GM12874 (cell line): ENCODE measurements around the gene ZNF862.

Experiments used
- CTCF ChIP-seq: IDR thresholded peaks from 2 replicates; pipeline ENCODE4 v1.5.1; 2011; ENCODE audit warnings: low read depth, mild to moderate bottlenecking, control low read depth, low read length, moderate library complexity; ENCODE audit not compliant: insufficient read depth

The ZNF862 gene

DNA sequence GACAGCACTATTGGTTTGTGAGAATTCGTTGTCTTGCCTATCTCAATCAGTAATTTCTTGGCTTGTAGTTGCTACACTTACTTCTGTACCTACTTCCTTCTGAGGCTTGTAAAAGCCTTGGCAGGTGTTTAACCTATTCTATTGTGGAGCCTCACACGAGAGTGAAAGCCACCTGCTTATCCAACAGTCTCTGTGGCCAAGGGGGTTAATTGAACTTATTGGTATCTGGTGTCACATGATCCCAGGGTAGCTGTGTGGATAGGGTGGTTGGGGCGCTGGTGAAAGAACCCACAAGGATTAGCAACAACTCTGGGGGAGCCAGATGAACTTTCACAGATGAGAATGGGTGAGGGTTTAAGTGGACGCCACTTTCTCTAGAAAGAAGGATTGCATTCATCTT, 21.7 kb downstream of the ZNF862 start:
- TF ChIP-seq CTCF: no peak

GRCh38 chr7:149860821-149861727, 22.9 kb downstream of the ZNF862 start:
- TF ChIP-seq CTCF: peak; percentile 50

GRCh38 chr7:149861728-149862045, 23.5 kb downstream of the ZNF862 start:
- TF ChIP-seq CTCF: no peak

GRCh38 chr7:149862156-149862555, 24.0 kb downstream of the ZNF862 start:
- no peak for TF ChIP-seq CTCF

GRCh38 chr7:149863500-149863899, 25.3 kb downstream of the ZNF862 start:
- TF ChIP-seq CTCF: no peak

DNA sequence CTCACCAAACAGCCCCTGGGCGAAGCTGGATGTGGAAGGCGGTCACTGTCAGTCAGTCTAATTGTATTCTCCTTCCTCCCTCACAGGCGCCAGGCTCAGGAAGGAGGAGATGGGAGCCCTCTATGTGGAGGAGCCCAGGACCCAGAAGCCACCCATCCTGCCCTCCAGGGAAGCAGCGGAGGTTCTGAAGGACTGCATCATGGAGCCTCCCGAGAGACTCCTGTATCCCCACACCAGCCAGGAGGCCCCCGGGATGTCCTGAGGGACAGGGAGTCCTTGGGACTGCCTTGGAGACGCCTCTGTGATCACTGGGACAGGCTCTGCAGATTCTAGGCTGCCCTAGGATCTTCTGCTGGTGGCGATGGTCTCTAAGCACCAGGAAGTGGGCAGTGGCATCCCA, 25.8 kb downstream of the ZNF862 start:
- no peak for TF ChIP-seq CTCF

DNA sequence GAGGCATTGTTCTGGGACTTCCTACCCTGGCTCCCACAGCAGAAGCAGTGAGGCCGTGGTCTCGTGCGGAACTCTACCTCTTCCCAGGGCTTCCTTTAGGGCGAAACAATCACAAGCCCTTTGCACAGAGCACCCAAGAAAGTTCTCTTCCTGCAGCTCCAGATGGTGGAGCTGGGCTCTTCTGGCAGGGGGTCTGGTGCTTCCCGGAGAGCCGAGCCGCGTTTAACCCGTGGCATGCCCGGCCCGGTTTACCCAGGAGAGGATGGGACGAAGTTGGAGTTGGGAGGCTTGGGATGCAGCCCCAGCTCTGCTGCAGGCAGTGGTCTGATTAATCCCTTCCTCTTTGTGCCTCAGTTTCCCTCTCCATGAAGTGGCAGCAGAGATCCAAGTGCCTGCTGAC, 26.6 kb downstream of the ZNF862 start:
- no peak for TF ChIP-seq CTCF
